ENCODE results near the gene MYRIP. TPM values are rescaled to one million over a fixed set of nuclear protein-coding genes. Genes with fewer than 3 reads are reported as not detected.
A peak's percentile ranks its signal among the peaks of the same experiment; 100 is the strongest.

Gene MYRIP
- total and polyA plus RNA-seq, 2 of the 4 experiments (the other 2 are of a cell fraction): not detected

DNA sequence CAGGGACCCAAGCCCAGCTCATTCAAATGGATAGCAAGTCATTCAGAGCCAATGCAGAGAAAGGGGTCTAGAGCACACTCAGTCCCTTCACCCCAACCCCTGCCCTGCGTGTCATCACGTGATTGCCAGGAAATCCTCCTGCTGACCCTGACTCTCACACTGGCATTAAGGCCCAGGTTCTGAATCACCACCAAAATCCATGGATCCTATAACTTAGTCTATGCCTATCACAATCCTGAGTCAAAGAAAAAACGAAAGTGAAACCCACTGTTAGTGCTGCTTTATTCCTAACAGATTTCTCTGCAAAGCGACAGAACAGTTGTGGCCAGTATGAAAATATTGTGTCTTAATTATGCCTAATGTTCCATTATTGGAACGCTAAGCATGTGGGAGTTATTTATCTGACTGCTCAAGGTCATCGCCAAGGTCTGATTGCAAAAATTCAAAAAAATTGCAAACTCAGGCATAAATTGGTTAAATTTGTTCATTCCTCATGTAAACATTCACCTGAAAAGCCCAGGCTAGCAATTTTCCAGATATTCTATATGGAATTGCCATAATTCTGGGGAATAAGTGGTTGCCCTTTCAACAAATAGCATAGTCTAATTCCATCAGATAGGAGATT lies 391.4 kb downstream of the MYRIP start:
- no peak overlapping the region for H3K14ac ChIP-seq (replicated peaks; ENCODE audit: low read depth, low read length)
- H3K9ac ChIP-seq (ENCODE audit: low read depth, low read length): no peak overlapping the region
- H3K18ac ChIP-seq (ENCODE audit: low read depth, low read length): no peak overlapping the region
- ATAC-seq (ENCODE audit: low read depth) (no peak), DNase-seq (peak; percentile 1)
- no peak overlapping the region for H2BK5ac ChIP-seq (ENCODE audit: low read depth, low read length, poor library complexity, severe bottlenecking)
- no peaks in the 10 kb centered on the region; the same call in 1 of the 2 replicates for H3K27me3 ChIP-seq (ENCODE audit: control insufficient read depth, insufficient read depth, low read length)
- no peak overlapping the region for H4K91ac ChIP-seq (ENCODE audit: insufficient read depth, low read depth, low read length)
- no peak overlapping the region for H3K23ac ChIP-seq (ENCODE audit: low read depth, low read length)
- no peak for TF ChIP-seq MAZ (IDR thresholded peaks at IDR 0.05; ENCODE audit: borderline replicate concordance, low read depth, low read length)
- no peak for TF ChIP-seq CEBPB (IDR thresholded peaks at IDR 0.05; ENCODE audit: low read depth, low read length)
- TF ChIP-seq MXI1 (IDR thresholded peaks at IDR 0.05; ENCODE audit: borderline replicate concordance, low read depth, low read length): no peak
- TF ChIP-seq CHD1 (IDR thresholded peaks at IDR 0.05; ENCODE audit: low read depth, low read length): no peak
- TF ChIP-seq RFX5 (IDR thresholded peaks at IDR 0.05; ENCODE audit: low read depth, low read length): no peak
- no peak for TF ChIP-seq MAFK (IDR thresholded peaks at IDR 0.05; ENCODE audit: low read depth, low read length)
- TF ChIP-seq, protein P1, sequence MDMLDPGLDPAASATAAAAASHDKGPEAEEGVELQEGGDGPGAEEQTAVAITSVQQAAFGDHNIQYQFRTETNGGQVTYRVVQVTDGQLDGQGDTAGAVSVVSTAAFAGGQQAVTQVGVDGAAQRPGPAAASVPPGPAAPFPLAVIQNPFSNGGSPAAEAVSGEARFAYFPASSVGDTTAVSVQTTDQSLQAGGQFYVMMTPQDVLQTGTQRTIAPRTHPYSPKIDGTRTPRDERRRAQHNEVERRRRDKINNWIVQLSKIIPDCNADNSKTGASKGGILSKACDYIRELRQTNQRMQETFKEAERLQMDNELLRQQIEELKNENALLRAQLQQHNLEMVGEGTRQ (IDR thresholded peaks at IDR 0.05; ENCODE audit: low read depth, low read length): no peak
- no peak for TF ChIP-seq RCOR1 (IDR thresholded peaks at IDR 0.05; ENCODE audit: insufficient replicate concordance, low read length)
- TF ChIP-seq NFE2L2 (IDR thresholded peaks at IDR 0.05; ENCODE audit: low read depth, low read length): no peak
- TF ChIP-seq, protein P2, sequence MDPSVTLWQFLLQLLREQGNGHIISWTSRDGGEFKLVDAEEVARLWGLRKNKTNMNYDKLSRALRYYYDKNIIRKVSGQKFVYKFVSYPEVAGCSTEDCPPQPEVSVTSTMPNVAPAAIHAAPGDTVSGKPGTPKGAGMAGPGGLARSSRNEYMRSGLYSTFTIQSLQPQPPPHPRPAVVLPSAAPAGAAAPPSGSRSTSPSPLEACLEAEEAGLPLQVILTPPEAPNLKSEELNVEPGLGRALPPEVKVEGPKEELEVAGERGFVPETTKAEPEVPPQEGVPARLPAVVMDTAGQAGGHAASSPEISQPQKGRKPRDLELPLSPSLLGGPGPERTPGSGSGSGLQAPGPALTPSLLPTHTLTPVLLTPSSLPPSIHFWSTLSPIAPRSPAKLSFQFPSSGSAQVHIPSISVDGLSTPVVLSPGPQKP (IDR thresholded peaks at IDR 0.05; ENCODE audit: borderline replicate concordance, low read depth, low read length): no peak
- TF ChIP-seq FOS (IDR thresholded peaks at IDR 0.05; ENCODE audit: low read depth, low read length): no peak
- TF ChIP-seq RAD21 (IDR thresholded peaks at IDR 0.05; ENCODE audit: low read length): no peak
- TF ChIP-seq, protein P3, sequence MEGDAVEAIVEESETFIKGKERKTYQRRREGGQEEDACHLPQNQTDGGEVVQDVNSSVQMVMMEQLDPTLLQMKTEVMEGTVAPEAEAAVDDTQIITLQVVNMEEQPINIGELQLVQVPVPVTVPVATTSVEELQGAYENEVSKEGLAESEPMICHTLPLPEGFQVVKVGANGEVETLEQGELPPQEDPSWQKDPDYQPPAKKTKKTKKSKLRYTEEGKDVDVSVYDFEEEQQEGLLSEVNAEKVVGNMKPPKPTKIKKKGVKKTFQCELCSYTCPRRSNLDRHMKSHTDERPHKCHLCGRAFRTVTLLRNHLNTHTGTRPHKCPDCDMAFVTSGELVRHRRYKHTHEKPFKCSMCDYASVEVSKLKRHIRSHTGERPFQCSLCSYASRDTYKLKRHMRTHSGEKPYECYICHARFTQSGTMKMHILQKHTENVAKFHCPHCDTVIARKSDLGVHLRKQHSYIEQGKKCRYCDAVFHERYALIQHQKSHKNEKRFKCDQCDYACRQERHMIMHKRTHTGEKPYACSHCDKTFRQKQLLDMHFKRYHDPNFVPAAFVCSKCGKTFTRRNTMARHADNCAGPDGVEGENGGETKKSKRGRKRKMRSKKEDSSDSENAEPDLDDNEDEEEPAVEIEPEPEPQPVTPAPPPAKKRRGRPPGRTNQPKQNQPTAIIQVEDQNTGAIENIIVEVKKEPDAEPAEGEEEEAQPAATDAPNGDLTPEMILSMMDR (conservative IDR thresholded peaks at IDR 0.05; ENCODE audit: low read depth, low read length): no peak
- TF ChIP-seq POLR2A (IDR thresholded peaks at IDR 0.05; ENCODE audit: low read depth, low read length): no peak
- TF ChIP-seq BHLHE40 (IDR thresholded peaks at IDR 0.05; ENCODE audit: low read depth, low read length): no peak
- no peaks in the 10 kb centered on the region for H3K9me3 ChIP-seq (ENCODE audit: control insufficient read depth, insufficient read depth, low read length)
- H4K8ac ChIP-seq (ENCODE audit: low read depth in 2 of 2, low read length in 2 of 2): no peak overlapping the region
- H3K4me1 ChIP-seq (ENCODE audit: control insufficient read depth, insufficient read depth, low read length): no peaks in the 10 kb centered on the region
- intact Hi-C loops (cut with micrococcal nuclease): no loop called here
- H3K4ac ChIP-seq (ENCODE audit: low read depth, low read length): no peak overlapping the region
- CTCF ChIA-PET: interaction anchor here (1.1 kb wide), 1 partner anchor 9 kb away, joined by 3 read pairs; no protein-coding TSS in a partner anchor
- no peaks in the 10 kb centered on the region for H3K9me1 ChIP-seq (ENCODE audit: insufficient read depth, low read length)
- H2BK20ac ChIP-seq (ENCODE audit: low read depth, low read length): no peak overlapping the region
- H3K36me3 ChIP-seq (ENCODE audit: control insufficient read depth, insufficient read depth, low read length): no peaks in the 10 kb centered on the region
- BruUV-seq (replicated peaks): no TSS peak
- WGBS, 2 experiments (ENCODE audit: extremely low coverage in 2 of 2, insufficient read length in 1 of 2): 8% methylated on average over 2 of the region's 6 CpGs; no CpG with 5 or more reads in 1 of the 2 experiments
- dilution Hi-C loops (cut with HindIII; ENCODE audit: low sequenced_read_pairs, unreplicated experiment): no loop called here
- POLR2A ChIA-PET (ENCODE audit: unreplicated experiment): no interaction called here
- H2AK5ac ChIP-seq (ENCODE audit: low read depth, low read length): no peak overlapping the region
- H3K4me2 ChIP-seq (ENCODE audit: low read depth, low read length): no peak overlapping the region
- no peaks in the 10 kb centered on the region for H4K20me1 ChIP-seq (ENCODE audit: insufficient read depth, low read length)
- H3K79me1 ChIP-seq (ENCODE audit: low read depth in 1 of 2, low read length in 2 of 2): no peaks in the 10 kb centered on the region
- H3K4me3 ChIP-seq (ENCODE audit: insufficient read depth, low read depth, low read length): no peak overlapping the region
- no peak overlapping the region for H2AK9ac ChIP-seq (replicated peaks; ENCODE audit: low read depth, low read length, poor library complexity)
- no peak overlapping the region for H2BK15ac ChIP-seq (ENCODE audit: low read depth, low read length)
- in situ Hi-C loops (cut with MboI; ENCODE audit: low sequenced_read_pairs): no loop called here
- no peak overlapping the region for H2BK120ac ChIP-seq (ENCODE audit: low read depth, low read length)
- no peak overlapping the region for H2AFZ ChIP-seq (replicated peaks; ENCODE audit: low read length, poor library complexity)
- H3K27ac ChIP-seq (ENCODE audit: insufficient read depth, low read length): no peak overlapping the region
- no peak overlapping the region for H4K5ac ChIP-seq (ENCODE audit: low read depth, low read length)
- no peak overlapping the region for H3K56ac ChIP-seq (ENCODE audit: extremely low read depth, insufficient read depth, low read length)
